Measurements from ENCODE around the gene NTM.
"Not testable (repeated sequence)": the region's sequence is repeated elsewhere in the genome, so short reads cannot be mapped to it uniquely, and the experiment has no call there.

DNA sequence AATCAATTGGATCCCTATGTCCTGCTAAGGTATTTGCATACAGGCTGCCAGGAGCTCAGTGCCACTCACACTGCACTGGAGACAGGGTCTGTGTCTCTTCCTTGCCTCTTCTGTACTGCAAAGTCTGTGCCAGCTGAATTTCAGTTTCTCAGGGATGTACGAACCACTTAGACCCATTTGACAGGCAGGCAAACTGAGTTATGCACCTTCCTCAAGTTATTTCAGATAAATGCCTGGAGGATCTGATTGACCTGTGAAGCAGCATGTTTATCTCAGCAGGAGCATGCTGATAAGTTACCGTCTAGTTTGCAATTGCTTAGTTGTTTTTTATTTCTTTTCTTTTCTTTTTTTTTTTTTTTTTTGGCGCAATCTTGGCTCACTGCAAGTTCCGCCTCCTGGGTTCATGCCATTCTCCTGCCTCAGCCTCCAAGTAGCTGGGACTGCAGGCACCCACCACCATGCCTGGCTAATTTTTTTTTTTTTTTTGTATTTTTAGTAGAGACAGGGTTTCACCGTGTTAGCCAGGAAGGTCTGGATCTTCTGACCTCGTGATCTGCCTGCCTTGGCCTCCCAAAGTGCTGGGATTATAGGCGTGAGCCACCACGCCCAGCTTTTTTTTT is 54.0 kb downstream of the NTM start:
- TF ChIP-seq, protein P1, sequence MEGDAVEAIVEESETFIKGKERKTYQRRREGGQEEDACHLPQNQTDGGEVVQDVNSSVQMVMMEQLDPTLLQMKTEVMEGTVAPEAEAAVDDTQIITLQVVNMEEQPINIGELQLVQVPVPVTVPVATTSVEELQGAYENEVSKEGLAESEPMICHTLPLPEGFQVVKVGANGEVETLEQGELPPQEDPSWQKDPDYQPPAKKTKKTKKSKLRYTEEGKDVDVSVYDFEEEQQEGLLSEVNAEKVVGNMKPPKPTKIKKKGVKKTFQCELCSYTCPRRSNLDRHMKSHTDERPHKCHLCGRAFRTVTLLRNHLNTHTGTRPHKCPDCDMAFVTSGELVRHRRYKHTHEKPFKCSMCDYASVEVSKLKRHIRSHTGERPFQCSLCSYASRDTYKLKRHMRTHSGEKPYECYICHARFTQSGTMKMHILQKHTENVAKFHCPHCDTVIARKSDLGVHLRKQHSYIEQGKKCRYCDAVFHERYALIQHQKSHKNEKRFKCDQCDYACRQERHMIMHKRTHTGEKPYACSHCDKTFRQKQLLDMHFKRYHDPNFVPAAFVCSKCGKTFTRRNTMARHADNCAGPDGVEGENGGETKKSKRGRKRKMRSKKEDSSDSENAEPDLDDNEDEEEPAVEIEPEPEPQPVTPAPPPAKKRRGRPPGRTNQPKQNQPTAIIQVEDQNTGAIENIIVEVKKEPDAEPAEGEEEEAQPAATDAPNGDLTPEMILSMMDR (IDR thresholded peaks at IDR 0.05) = not testable (repeated sequence)
- not testable (repeated sequence) for TF ChIP-seq POLR2A, POLR2AphosphoS5 (IDR thresholded peaks at IDR 0.05)

Data from breast epithelium (tissue), 3 donors.